OCI-LY7 (cell line): ENCODE measurements around the gene ARF3. TPM values are rescaled to one million over a fixed set of nuclear protein-coding genes. Genes with fewer than 3 reads are reported as not detected.

ENCODE experiments used
- BruUV-seq: library from RNA; stranded (reverse); fragments of 400-500 nt; replicated peaks from 2 replicates; lab custom pipeline; 2021; lab: Mats Ljungman, UMichigan
- CTCF ChIA-PET: fragments of 300-600 bp; sonication (Branson Sonifier 250); formaldehyde crosslinking; loops from one replicate; lab custom pipeline; 2022; ENCODE audit warnings: antibody characterized with exemption; ENCODE audit not compliant: unreplicated experiment; lab: Charles Lee
- POLR2A ChIA-PET: fragments of 300-600 bp; sonication (Branson Sonifier 250); formaldehyde crosslinking; loops from one replicate; lab custom pipeline; 2022; ENCODE audit warnings: antibody characterized with exemption; lab: Charles Lee
- DNase-seq: peaks from one replicate; pipeline ENCODE4 v3.0.0-alpha.2; 2015; ENCODE audit warnings: low spot score
- H2AFZ ChIP-seq: fragments of 200-600 bp; sonication (generic), shearing (Covaris generic); 2 replicates; pipeline ENCODE4 v1.6.1; 2014; ENCODE audit warnings: mild to moderate bottlenecking, antibody characterized with exemption, low read length, moderate library complexity
- H3K27ac ChIP-seq: fragments of 200-600 bp; sonication (generic); 2 replicates; pipeline ENCODE4 v1.5.1; 2014; ENCODE audit warnings: mixed run types, low read depth, mild to moderate bottlenecking, moderate library complexity, low read length, inconsistent platforms; ENCODE audit not compliant: poor library complexity, severe bottlenecking
- H3K36me3 ChIP-seq: fragments of 200-600 bp; sonication (generic); 2 replicates; pipeline ENCODE4 v1.6.1; 2014; ENCODE audit warnings: mild to moderate bottlenecking, antibody characterized with exemption, low read length, moderate library complexity, mixed read lengths; ENCODE audit not compliant: insufficient read depth
- H3K4me1 ChIP-seq: fragments of 200-600 bp; sonication (generic); 2 replicates; pipeline ENCODE4 v1.5.1; 2014; ENCODE audit warnings: mild to moderate bottlenecking, low read length; ENCODE audit not compliant: insufficient read depth, poor library complexity, severe bottlenecking
- H3K4me2 ChIP-seq: fragments of 200-600 bp; sonication (generic); 2 replicates; pipeline ENCODE4 v1.6.1; 2014; ENCODE audit warnings: mild to moderate bottlenecking, low read length
- H3K4me3 ChIP-seq: fragments of 200-600 bp; sonication (generic); 2 replicates; pipeline ENCODE4 v1.5.1; 2014; ENCODE audit warnings: mild to moderate bottlenecking, low read depth, low read length; ENCODE audit not compliant: poor library complexity, severe bottlenecking
- H3K79me2 ChIP-seq: fragments of 200-600 bp; sonication (generic); 2 replicates; pipeline ENCODE4 v1.6.1; 2016; ENCODE audit warnings: low read depth, mild to moderate bottlenecking, low read length, moderate library complexity, mixed read lengths; ENCODE audit not compliant: insufficient read depth
- H3K9me2 ChIP-seq: fragments of 200-600 bp; sonication (generic); 2 replicates; pipeline ENCODE4 v1.6.1; 2016; ENCODE audit warnings: mild to moderate bottlenecking, low read length, mixed read lengths; ENCODE audit not compliant: insufficient read depth
- H3K9me3 ChIP-seq: fragments of 200-600 bp; sonication (generic); 2 replicates; pipeline ENCODE4 v1.6.1; 2014; ENCODE audit warnings: mild to moderate bottlenecking, mixed run types, low read length, mixed read lengths
- H4K20me1 ChIP-seq: fragments of 200-600 bp; sonication (generic); 2 replicates; pipeline ENCODE4 v1.6.1; 2014; ENCODE audit warnings: mild to moderate bottlenecking, antibody characterized with exemption, low read length, moderate library complexity, mixed read lengths; ENCODE audit not compliant: insufficient read depth
- EZH2phosphoT487 ChIP-seq: fragments of 200-600 bp; sonication (generic); IDR thresholded peaks from 2 replicates; pipeline ENCODE4 v1.6.1; 2018; ENCODE audit warnings: low read depth, borderline replicate concordance, mild to moderate bottlenecking, mixed run types, antibody characterized with exemption, low read length, moderate library complexity, mixed read lengths
- intact Hi-C: fragments of 100-400 bp; cut with micrococcal nuclease; formaldehyde crosslinking; loops from one replicate; pipeline ENCODE4 v1.10.0; 2022; ENCODE audit not compliant: unreplicated experiment
- small RNA-seq: library from RNA; depleted of rRNA; stranded (forward); fragments of <200 nt; gene quantifications from one replicate; pipeline ENCODE3, GENCODE V24; 2014
- total RNA-seq, 2 experiments: library from RNA; depleted of rRNA in 1 of 2; stranded (reverse); fragments of >200 nt in 1 of 2; shearing (Covaris generic) in 1 of 2; gene quantifications; 2 replicates each; pipeline ENCODE4 v1.2.3, GENCODE V29; 2014 to 2022
- TF ChIP-seq, protein P1 (sequence below): fragments of 200-600 bp; sonication (generic); conservative IDR thresholded peaks from 2 replicates; pipeline ENCODE4 v1.5.1; 2014; ENCODE audit warnings: mild to moderate bottlenecking, antibody characterized with exemption, low read length, moderate library complexity, mixed read lengths

ARF3 gene
- total RNA-seq, 2 experiments from 2014 or later: 41.2 to 133 TPM

- POLR2A ChIA-PET: interaction anchor here (0.6 to 3.2 kb wide), 4 partner anchors 19 to 37 kb away, joined by 4 to 36 read pairs (median 7); partner anchors contain the start of genes DDX23 and RND1
- no peaks in the 10 kb centered on the region for H4K20me1 ChIP-seq
- H3K36me3 ChIP-seq: no peaks in the 10 kb centered on the region
- H3K4me3 ChIP-seq: no peak overlapping the region
- no peaks in the 10 kb centered on the region for H3K9me3 ChIP-seq
- no peak overlapping the region for H3K4me2 ChIP-seq
- CTCF ChIA-PET: interaction anchor here (0.7 to 3.4 kb wide), 5 partner anchors 9 to 36 kb away, joined by 3 to 35 read pairs (median 4); no protein-coding TSS in a partner anchor
- DNase-seq: no peak
- no peaks in the 10 kb centered on the region for H3K9me2 ChIP-seq
- no peak overlapping the region for H2AFZ ChIP-seq
- intact Hi-C loops: loop anchor here (1.0 kb wide), 1 partner anchor 36 kb away; no protein-coding TSS in a partner anchor
- no TSS peak for BruUV-seq
- no peak for TF ChIP-seq EZH2phosphoT487
- TF ChIP-seq, protein P1, sequence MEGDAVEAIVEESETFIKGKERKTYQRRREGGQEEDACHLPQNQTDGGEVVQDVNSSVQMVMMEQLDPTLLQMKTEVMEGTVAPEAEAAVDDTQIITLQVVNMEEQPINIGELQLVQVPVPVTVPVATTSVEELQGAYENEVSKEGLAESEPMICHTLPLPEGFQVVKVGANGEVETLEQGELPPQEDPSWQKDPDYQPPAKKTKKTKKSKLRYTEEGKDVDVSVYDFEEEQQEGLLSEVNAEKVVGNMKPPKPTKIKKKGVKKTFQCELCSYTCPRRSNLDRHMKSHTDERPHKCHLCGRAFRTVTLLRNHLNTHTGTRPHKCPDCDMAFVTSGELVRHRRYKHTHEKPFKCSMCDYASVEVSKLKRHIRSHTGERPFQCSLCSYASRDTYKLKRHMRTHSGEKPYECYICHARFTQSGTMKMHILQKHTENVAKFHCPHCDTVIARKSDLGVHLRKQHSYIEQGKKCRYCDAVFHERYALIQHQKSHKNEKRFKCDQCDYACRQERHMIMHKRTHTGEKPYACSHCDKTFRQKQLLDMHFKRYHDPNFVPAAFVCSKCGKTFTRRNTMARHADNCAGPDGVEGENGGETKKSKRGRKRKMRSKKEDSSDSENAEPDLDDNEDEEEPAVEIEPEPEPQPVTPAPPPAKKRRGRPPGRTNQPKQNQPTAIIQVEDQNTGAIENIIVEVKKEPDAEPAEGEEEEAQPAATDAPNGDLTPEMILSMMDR: no peak
- peaks cover 6% of the 10 kb centered on the region for H3K4me1 ChIP-seq
- H3K79me2 ChIP-seq: no peaks in the 10 kb centered on the region
- no peak overlapping the region for H3K27ac ChIP-seq
These were observed 67.6 kb downstream of the ARF3 start for GRCh38 chr12:48889679-48890078.

Small RNA genes lying within 50 kb of the gene (small RNA-seq; reads per million reads assigned to genes)
- gene AC073610.1: not detected
- gene RNU6-600P: not detected
- gene RNU6-940P: not detected

Other genes starting within 250 kb of the ARF3 start
- gene CCNT1, start 240.8 kb downstream of the ARF3 start, total RNA-seq (2014; rRNA removed; shearing (Covaris generic)): 23.6 and 30.9 TPM in 2 replicates
- 57.7 and 59.1 TPM in 2 replicates for gene CCNT1, start 240.8 kb downstream of the ARF3 start, total RNA-seq (2022)
- not detected in 2 replicates for gene ADCY6, start 168.4 kb downstream of the ARF3 start, total RNA-seq (2014; rRNA removed; shearing (Covaris generic))
- not detected in 2 replicates for gene ADCY6, start 168.4 kb downstream of the ARF3 start, total RNA-seq (2022)
- 5.6 and 5.9 TPM in 2 replicates for gene CACNB3, start 139.0 kb downstream of the ARF3 start, total RNA-seq (2014; rRNA removed; shearing (Covaris generic))
- 20.6 and 23.0 TPM in 2 replicates for gene CACNB3, start 139.0 kb downstream of the ARF3 start, total RNA-seq (2022)
- gene DDX23, start 105.3 kb downstream of the ARF3 start, total RNA-seq (2014; rRNA removed; shearing (Covaris generic)): 91.1 and 101 TPM in 2 replicates
- 103 and 119 TPM in 2 replicates for gene DDX23, start 105.3 kb downstream of the ARF3 start, total RNA-seq (2022)
- 6.5 and 7.3 TPM in 2 replicates for gene RND1, start 91.6 kb downstream of the ARF3 start, total RNA-seq (2014; rRNA removed; shearing (Covaris generic))
- gene RND1, start 91.6 kb downstream of the ARF3 start, total RNA-seq (2022): 12.7 and 13.9 TPM in 2 replicates
- gene FKBP11, start 32.0 kb downstream of the ARF3 start, total RNA-seq (2014; rRNA removed; shearing (Covaris generic)): 18.7 TPM in 2 replicates
- gene FKBP11, start 32.0 kb downstream of the ARF3 start, total RNA-seq (2022): 60.4 and 66.2 TPM in 2 replicates
- not detected in 2 replicates for gene WNT10B, start 14.2 kb upstream of the ARF3 start, total RNA-seq (2014; rRNA removed; shearing (Covaris generic))
- gene WNT10B, start 14.2 kb upstream of the ARF3 start, total RNA-seq (2022): not detected in 2 replicates
- not detected in 2 replicates for gene WNT1, start 20.8 kb upstream of the ARF3 start, total RNA-seq (2014; rRNA removed; shearing (Covaris generic))
- gene WNT1, start 20.8 kb upstream of the ARF3 start, total RNA-seq (2022): not detected in 2 replicates
- 0.13 and 0.23 TPM in 2 replicates for gene DDN, start 41.9 kb upstream of the ARF3 start, total RNA-seq (2014; rRNA removed; shearing (Covaris generic))
- 0.18 TPM in 1 of 2 replicates, not detected in the other for gene DDN, start 41.9 kb upstream of the ARF3 start, total RNA-seq (2022)
- 22.8 and 23.6 TPM in 2 replicates for gene PRKAG1, start 61.3 kb upstream of the ARF3 start, total RNA-seq (2014; rRNA removed; shearing (Covaris generic))
- 41.5 and 45.9 TPM in 2 replicates for gene PRKAG1, start 61.3 kb upstream of the ARF3 start, total RNA-seq (2022)
- gene KMT2D, start 103.3 kb upstream of the ARF3 start, total RNA-seq (2014; rRNA removed; shearing (Covaris generic)): 41.8 and 43.2 TPM in 2 replicates
- 122 and 129 TPM in 2 replicates for gene KMT2D, start 103.3 kb upstream of the ARF3 start, total RNA-seq (2022)
- gene RHEBL1, start 112.5 kb upstream of the ARF3 start, total RNA-seq (2014; rRNA removed; shearing (Covaris generic)): 3.0 and 3.7 TPM in 2 replicates
- gene RHEBL1, start 112.5 kb upstream of the ARF3 start, total RNA-seq (2022): 3.1 and 3.4 TPM in 2 replicates
- gene DHH, start 137.3 kb upstream of the ARF3 start, total RNA-seq (2014; rRNA removed; shearing (Covaris generic)): 0.06 TPM in 1 of 2 replicates, not detected in the other
- gene DHH, start 137.3 kb upstream of the ARF3 start, total RNA-seq (2022): 0.17 and 0.31 TPM in 2 replicates
- 26.8 and 37.2 TPM in 2 replicates for gene LMBR1L, start 153.4 kb upstream of the ARF3 start, total RNA-seq (2014; rRNA removed; shearing (Covaris generic))
- 43.6 and 48.1 TPM in 2 replicates for gene LMBR1L, start 153.4 kb upstream of the ARF3 start, total RNA-seq (2022)
- gene TUBA1B, start 173.9 kb upstream of the ARF3 start, total RNA-seq (2014; rRNA removed; shearing (Covaris generic)): 3,393 and 3,539 TPM in 2 replicates
- 2,079 and 2,137 TPM in 2 replicates for gene TUBA1B, start 173.9 kb upstream of the ARF3 start, total RNA-seq (2022)
- gene TUBA1A, start 231.6 kb upstream of the ARF3 start, total RNA-seq (2014; rRNA removed; shearing (Covaris generic)): 189 and 214 TPM in 2 replicates
- gene TUBA1A, start 231.6 kb upstream of the ARF3 start, total RNA-seq (2022): 136 and 159 TPM in 2 replicates